ENCODE data around the gene DEFB114.
"Not testable (repeated sequence)": the region's sequence is repeated elsewhere in the genome, so short reads cannot be mapped to it uniquely, and the experiment has no call there.

The DEFB114 gene

DNA sequence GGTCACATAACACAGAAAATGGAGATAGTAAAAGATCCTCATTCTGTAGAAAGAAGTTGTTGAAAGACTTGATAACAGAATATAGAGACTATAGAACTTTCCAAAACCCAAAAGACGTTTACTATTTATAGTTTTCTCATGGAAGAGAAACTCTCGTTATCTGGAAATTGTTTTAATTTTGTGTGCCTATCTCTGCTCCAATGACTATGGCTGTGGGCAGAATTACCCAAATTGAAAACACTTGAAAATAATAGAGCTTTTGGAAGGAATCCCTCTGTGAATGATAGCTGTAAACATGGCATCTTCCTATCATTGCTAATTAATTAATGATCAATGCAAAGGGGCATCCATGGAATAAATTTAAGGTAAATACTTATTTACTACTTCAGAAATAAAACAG is at the start of gene DEFB114:
Gene DEFB114, minus strand, starts transcription at position 101 of the 400 bp plus-strand sequence. Its CDS starts 59 bp downstream, at position 42.
- in situ Hi-C loops (cut with HindIII; ENCODE audit: low sequenced_read_pairs), result no loop called here

DNA sequence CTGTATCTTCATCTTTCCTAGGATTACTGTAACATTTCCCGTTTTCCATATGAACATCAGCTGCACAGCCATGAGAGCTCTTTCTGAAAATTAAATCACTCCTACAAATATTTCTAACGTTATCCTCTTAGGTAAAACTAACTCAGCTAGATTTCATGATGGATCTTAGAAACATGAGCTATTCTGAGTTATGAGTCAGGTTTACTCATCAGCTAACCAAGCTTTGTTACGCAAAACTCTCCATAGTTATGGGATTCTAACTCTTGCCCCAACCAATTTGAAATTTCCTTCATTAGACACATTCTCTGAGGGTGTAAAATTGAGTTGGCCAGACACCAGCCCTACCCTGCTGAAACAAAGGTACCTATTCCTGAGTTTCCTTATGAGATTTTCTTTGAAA is 43.9 kb upstream of the DEFB114 start:
- in situ Hi-C loops (cut with HindIII; ENCODE audit: low sequenced_read_pairs), result no loop called here

GRCh38 chr6:50003139-50003538 is 39.2 kb upstream of the DEFB114 start:
- in situ Hi-C loops (cut with HindIII; ENCODE audit: low sequenced_read_pairs), result no loop called here

DNA sequence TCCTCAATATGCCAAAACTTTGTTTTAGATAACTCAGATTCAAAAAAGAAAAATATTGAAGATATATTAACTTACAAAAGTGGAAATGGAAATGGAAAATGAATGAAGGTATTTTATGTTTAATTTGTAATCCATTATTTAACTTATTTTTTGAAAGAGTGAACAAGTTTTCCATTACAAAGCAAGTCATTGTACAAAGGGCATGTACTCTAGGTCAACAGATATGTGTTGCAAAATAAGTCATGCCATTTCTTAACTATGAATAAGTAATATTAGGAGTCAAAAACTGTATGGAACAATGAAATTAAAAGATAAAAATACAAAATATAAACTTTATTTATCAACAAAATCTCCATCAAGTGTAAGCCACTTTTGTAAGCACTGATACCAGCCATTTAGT is 31.3 kb upstream of the DEFB114 start:
- in situ Hi-C loops (cut with HindIII; ENCODE audit: low sequenced_read_pairs), result no loop called here

DNA sequence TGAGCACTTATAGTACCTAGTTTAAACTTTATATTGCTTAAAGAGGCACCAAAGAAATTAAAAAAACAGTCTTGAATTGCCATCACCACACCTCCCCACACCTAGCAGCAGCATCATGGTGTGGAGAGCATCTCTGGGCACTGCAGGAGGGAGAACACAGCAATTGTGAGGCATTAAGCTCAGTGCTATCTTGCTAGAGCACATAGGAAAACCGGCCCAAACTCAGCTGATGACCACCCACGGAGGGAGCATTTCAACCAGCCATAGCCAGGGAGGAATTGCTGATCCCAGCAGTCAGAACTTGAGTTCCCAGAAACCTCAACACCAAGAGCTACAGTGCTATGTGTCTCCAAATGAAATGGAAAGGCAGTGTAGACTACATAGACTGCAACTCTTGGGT is 24.9 kb upstream of the DEFB114 start:
- in situ Hi-C loops (cut with HindIII; ENCODE audit: low sequenced_read_pairs), result no loop called here

GRCh38 chr6:49987749-49988148 is 23.8 kb upstream of the DEFB114 start:
- in situ Hi-C loops (cut with HindIII; ENCODE audit: low sequenced_read_pairs), result no loop called here

- in situ Hi-C loops (cut with HindIII; ENCODE audit: low sequenced_read_pairs), result no loop called here
These were observed 22.6 kb upstream of the DEFB114 start for GRCh38 chr6:49986551-49986950.

- in situ Hi-C loops (cut with HindIII; ENCODE audit: low sequenced_read_pairs), result no loop called here
These were observed 18.1 kb upstream of the DEFB114 start for GRCh38 chr6:49982046-49982445.

DNA sequence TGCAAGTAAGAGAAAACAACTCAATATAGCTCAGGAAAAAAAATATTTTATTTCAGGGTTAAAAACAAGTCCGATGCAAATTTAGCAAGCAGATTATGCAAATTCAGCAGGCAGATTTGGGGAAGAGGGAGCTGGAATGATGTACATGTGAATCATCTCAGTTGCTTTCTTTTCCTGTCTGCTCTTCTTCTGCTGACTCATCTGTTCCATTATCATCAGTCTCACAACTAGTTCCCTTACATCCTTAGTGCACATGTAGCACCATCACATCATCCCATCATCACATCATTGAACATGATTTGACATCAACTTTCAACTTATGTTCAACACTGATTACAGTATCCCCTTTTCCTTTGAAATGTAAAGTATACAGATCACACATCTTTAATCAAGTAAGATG is 16.9 kb upstream of the DEFB114 start:
- in situ Hi-C loops (cut with HindIII; ENCODE audit: low sequenced_read_pairs), result no loop called here

DNA sequence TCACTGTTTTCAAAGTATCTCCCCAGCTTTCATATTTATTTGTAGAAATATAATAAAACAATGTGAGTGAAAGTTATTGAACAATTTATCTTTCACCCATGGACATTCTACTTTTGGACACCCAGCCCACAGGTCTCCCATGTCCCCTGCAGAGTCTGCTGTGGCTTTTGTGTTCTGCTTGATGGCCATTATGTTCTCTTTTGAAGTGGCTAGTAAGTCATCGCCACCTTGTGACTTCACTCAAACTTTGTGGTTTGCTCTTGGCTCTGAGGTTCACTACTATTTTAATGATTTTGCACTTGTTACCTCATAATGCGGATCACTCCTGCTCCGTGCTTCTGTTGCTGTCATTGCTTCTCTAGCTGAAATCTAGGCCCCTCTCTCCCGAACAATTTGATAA is 15.6 kb upstream of the DEFB114 start:
- in situ Hi-C loops (cut with HindIII; ENCODE audit: low sequenced_read_pairs), result no loop called here

DNA sequence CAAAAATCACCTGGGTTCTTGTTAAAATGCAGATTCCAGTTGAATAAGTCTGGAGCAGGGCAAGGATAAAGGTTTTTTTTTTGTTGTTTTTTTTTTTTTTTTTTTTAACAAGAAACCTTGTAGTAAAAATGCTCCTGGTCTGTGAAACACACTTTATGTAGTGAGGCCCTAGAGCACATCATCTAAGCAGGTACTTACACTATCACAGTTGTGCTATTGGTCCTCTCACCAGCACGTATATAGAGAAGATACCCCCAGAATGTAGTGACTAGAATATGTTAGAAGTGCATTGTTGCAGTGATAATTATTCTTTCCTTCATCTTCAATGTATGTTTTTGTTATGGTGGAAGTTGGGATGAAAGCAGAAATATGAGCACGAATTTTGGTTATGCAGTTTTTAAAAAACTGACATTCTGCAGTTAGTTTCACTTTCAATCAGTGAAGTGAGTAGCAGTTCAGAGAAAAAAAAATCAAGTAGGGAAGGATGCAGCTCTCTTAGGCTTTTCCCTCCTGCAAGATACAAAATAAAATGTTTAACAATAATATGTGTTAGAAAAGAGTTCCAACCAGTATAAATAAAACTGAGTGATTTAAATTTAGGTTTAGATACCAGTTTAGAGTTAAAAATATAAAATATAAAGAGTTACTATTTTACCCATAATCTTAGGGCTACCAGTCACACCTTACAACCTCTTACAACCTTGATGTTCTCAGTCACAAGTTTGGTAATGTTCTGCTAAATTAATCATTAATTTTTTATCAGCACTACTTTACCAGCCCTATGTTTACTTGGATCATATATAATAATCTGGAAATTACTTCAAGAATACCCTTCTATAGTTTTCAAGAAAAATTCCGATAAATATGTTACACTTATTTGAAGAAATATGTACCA is 14.6 kb upstream of the DEFB114 start:
- in situ Hi-C loops (cut with HindIII; ENCODE audit: low sequenced_read_pairs), result no loop called here

GRCh38 chr6:49969605-49970004 is 5.6 kb upstream of the DEFB114 start, which contains the start of gene DEFB113:
Gene DEFB113, minus strand, starts transcription at chr6:49969625. Its CDS starts 0 bp downstream, at chr6:49969625.
- in situ Hi-C loops (cut with HindIII; ENCODE audit: low sequenced_read_pairs), result no loop called here

GRCh38 chr6:49966823-49967222 is 2.9 kb upstream of the DEFB114 start:
- in situ Hi-C loops (cut with HindIII; ENCODE audit: low sequenced_read_pairs), result no loop called here

DNA sequence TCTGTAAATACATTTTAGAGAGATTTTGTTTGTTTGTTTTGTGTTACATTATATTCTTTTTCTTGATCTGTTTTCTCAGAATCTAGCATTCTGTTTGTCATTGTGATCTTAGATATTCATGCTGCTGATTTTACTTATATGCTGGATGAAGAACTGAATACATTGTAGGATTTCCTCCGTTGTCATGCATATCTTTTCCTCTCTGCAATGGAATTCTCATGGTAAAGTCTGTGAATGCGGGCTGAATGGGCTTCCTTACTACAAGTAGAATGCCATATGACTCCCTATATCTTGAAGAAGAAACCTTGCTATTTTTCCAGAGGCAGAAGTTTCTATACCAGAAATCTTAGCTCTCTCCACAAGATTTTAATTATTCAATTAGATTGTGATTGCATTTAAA is 2.4 kb upstream of the DEFB114 start:
- in situ Hi-C loops (cut with HindIII; ENCODE audit: low sequenced_read_pairs), result no loop called here

DNA sequence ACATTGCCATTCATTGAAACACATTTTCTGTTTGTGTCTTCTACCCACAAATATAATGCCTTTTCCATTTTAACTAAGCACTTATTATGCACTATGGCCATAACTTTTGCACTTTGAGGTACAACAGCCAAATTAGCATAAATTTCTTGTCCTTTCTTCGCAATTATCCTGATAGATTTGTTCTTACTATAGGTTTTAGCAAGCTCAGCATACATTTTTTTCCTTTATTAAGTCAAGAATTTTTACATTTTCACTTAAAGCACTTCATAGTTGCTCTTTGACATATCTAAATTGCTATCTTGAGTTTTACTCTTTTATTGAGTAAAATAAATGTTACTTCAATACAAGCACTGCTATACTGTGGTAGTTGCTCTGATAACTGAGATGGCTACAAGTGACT is 5.8 kb downstream of the DEFB114 start:
- in situ Hi-C loops (cut with HindIII; ENCODE audit: low sequenced_read_pairs), result no loop called here

GRCh38 chr6:49955847-49956246 is 8.1 kb downstream of the DEFB114 start:
- in situ Hi-C loops (cut with HindIII; ENCODE audit: low sequenced_read_pairs), result no loop called here

- in situ Hi-C loops (cut with HindIII; ENCODE audit: low sequenced_read_pairs), result no loop called here
These were observed 12.0 kb downstream of the DEFB114 start for GRCh38 chr6:49951926-49952325.

DNA sequence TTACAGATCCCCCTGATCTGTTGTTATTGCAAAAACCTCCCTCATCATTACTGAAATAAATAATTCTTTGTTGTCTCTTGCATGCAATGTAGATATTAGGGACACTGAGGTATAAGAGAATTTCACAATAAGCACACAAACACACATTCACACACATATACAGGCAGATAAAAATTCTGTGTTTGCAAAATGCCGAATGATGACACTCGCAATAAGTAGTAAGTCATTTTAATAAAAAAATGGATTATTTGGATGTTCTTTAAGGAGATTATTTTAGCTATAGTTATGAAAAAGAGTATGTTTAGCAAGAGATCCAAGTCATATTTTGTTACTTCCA is 13.6 kb downstream of the DEFB114 start:
- in situ Hi-C loops (cut with HindIII; ENCODE audit: low sequenced_read_pairs), result no loop called here

- in situ Hi-C loops (cut with HindIII; ENCODE audit: low sequenced_read_pairs), result no loop called here
These were observed 14.9 kb downstream of the DEFB114 start for GRCh38 chr6:49949062-49949461.

DNA sequence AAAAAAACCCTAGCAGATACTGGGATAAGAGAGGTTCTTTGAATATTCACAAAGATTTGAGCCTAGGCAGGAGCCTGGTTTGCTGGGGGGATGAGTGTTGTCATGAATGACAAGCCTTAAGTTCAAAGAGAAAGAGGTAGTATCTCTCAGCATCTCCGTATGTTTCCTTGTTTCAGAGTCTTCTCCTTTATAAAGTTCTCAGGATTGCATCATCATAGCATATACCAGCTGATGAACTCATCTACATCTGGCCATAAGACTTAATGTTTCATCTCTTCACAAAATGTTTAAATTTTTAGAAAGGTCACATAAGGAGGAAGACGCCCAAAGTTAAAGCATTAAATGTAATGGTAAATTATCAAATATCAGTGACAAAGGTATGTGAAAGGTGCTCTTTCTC is 17.1 kb downstream of the DEFB114 start:
- in situ Hi-C loops (cut with HindIII; ENCODE audit: low sequenced_read_pairs), result no loop called here

GRCh38 chr6:49944068-49944467 is 19.9 kb downstream of the DEFB114 start:
- in situ Hi-C loops (cut with HindIII; ENCODE audit: low sequenced_read_pairs), result not testable (repeated sequence)

GRCh38 chr6:49939993-49940498 is 23.9 kb downstream of the DEFB114 start:
- in situ Hi-C loops (cut with HindIII; ENCODE audit: low sequenced_read_pairs), result no loop called here

DNA sequence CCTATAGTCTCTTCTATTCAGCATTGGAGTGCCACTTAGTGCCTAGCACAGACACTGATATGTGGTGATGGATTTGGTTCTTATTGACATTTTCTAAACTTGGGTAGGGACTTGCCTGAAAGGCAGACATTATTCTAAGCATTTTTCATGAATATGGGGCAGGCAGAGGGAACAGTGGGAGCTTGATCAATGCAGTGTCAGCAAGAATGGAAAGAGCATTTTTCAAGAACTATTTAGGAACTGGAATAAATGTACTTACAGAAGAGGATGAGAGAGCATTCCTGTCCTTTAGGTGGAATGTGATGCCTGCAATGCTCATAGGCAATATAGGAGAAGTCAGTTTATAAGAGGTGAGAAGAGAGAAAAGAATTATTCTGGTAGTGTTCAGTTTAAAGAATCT is 26.2 kb downstream of the DEFB114 start:
- in situ Hi-C loops (cut with HindIII; ENCODE audit: low sequenced_read_pairs), result no loop called here
